ENCODE measurements around the gene GUCY1A1. TPM values are rescaled to one million over a fixed set of nuclear protein-coding genes. Genes with fewer than 3 reads are reported as not detected.

Gene GUCY1A1
- total RNA-seq, 2 experiments from 2014 or later = 0.09 to 0.45 TPM

- POLR2A ChIA-PET = no interaction called here
- H3K9me3 Mint-ChIP-seq = no peaks in the 10 kb centered on the region
- no peak overlapping the region for H3K4me3 Mint-ChIP-seq
- CTCF ChIA-PET = no interaction called here
- TF ChIP-seq CTCF (IDR thresholded peaks at IDR 0.05) = no peak
- intact Hi-C loops (cut with micrococcal nuclease) = no loop called here
- H3K4me1 Mint-ChIP-seq (ENCODE audit: low read depth) = no peaks in the 10 kb centered on the region
- DNase-seq (no peak), ATAC-seq (no peak)
- no peaks in the 10 kb centered on the region for H3K36me3 Mint-ChIP-seq (ENCODE audit: low read depth)
- no peak overlapping the region for H3K27ac Mint-ChIP-seq
- H3K27me3 Mint-ChIP-seq = peaks cover 8% of the 10 kb centered on the region
These were observed 102.4 kb downstream of the GUCY1A1 start for GRCh38 chr4:155769090-155769489.

- no peaks in the 10 kb centered on the region for H3K36me3 Mint-ChIP-seq (ENCODE audit: low read depth)
- ATAC-seq (no peak), DNase-seq (no peak)
- H3K9me3 Mint-ChIP-seq = no peaks in the 10 kb centered on the region
- H3K27me3 Mint-ChIP-seq = peaks cover 5% of the 10 kb centered on the region
- H3K27ac Mint-ChIP-seq = no peak overlapping the region
- no peaks in the 10 kb centered on the region for H3K4me1 Mint-ChIP-seq (ENCODE audit: low read depth)
- ChIA-PET POLR2A (interaction anchor here (0.6 to 0.7 kb wide), 2 partner anchors 49 to 306 kb away, joined by 3 read pairs; no protein-coding TSS in a partner anchor), CTCF (interaction anchor here (1.1 kb wide), 1 partner anchor 14 kb away, joined by 4 read pairs; the partner anchor contains the start of gene GUCY1B1)
- no peak for TF ChIP-seq CTCF (IDR thresholded peaks at IDR 0.05)
- intact Hi-C loops (cut with micrococcal nuclease) = no loop called here
- H3K4me3 Mint-ChIP-seq = no peak overlapping the region
These were observed 106.0 kb downstream of the GUCY1A1 start for GRCh38 chr4:155772459-155773195.

- no peak for TF ChIP-seq CTCF (IDR thresholded peaks at IDR 0.05)
- ATAC-seq (no peak), DNase-seq (no peak)
- Mint-ChIP-seq H3K27ac (no peak overlapping the region), H3K27me3 (peaks cover 5% of the 10 kb centered on the region), H3K4me3 (no peak overlapping the region), H3K4me1 (ENCODE audit: low read depth) (no peaks in the 10 kb centered on the region), H3K36me3 (ENCODE audit: low read depth) (no peaks in the 10 kb centered on the region), H3K9me3 (no peaks in the 10 kb centered on the region)
- CTCF ChIA-PET = interaction anchor here (1.1 kb wide), 1 partner anchor 14 kb away, joined by 4 read pairs; the partner anchor contains the start of gene GUCY1B1
- intact Hi-C loops (cut with micrococcal nuclease) = no loop called here
- POLR2A ChIA-PET = interaction anchor here (0.6 to 0.7 kb wide), 2 partner anchors 50 to 307 kb away, joined by 3 read pairs; no protein-coding TSS in a partner anchor
These were observed 106.7 kb downstream of the GUCY1A1 start for GRCh38 chr4:155773196-155773800.

- Mint-ChIP-seq H3K4me3 (no peak overlapping the region), H3K27ac (no peak overlapping the region), H3K9me3 (no peaks in the 10 kb centered on the region), H3K4me1 (ENCODE audit: low read depth) (no peaks in the 10 kb centered on the region), H3K36me3 (ENCODE audit: low read depth) (no peaks in the 10 kb centered on the region), H3K27me3 (peaks cover 1% of the 10 kb centered on the region)
- ChIA-PET POLR2A (no interaction called here), CTCF (no interaction called here)
- intact Hi-C loops (cut with micrococcal nuclease) = no loop called here
- ATAC-seq = no peak
- no peak for DNase-seq
- TF ChIP-seq CTCF (IDR thresholded peaks at IDR 0.05) = no peak
These were observed 107.4 kb downstream of the GUCY1A1 start for GRCh38 chr4:155774033-155774432.

All from activated CD8-positive, alpha-beta T cell treated with anti-CD3 and anti-CD28 coated beads for 36 hours (primary cell).